ENCODE data around the gene TUBGCP2.

TUBGCP2 gene

DNA sequence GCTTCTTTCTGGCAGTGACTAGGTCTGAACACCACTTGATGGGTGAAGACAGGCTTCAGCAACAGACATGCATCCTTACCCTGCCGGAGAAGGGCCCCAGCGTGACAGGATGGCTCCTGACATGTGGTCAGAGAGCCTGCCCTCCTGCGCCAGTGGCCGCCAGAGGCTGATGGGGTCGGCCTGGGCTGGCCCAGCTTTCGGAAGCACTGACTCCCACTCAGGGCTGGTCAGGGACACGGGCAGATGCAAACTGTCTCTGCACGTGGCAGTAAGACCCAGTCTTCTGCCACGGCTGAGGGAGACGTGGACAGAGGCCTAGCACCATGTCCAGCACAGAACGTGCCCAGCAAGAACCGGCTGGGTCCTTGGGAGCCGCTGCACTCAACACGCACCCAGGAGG is 10.2 kb downstream of the TUBGCP2 start:
- no peak for DNase-seq

DNA sequence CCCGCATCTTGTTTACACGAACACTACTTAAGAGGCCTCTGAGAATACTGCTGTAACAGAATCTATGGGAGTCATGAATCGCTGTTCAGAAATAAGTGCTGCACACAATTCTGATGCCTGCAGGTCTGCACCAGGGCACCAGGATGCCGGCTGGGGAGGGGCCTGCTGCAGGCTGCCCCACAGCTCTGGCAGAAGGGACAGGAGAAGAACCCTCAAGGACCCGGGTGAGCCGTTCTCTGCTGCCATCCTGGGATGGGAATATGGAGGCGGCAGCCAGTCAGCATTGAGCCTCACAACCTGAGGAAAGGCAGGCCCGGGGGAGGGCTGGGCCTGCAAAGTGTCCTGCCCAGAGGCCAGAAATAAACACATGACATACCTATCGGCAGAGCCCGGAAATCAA is 11.2 kb downstream of the TUBGCP2 start:
- DNase-seq = no peak

DNA sequence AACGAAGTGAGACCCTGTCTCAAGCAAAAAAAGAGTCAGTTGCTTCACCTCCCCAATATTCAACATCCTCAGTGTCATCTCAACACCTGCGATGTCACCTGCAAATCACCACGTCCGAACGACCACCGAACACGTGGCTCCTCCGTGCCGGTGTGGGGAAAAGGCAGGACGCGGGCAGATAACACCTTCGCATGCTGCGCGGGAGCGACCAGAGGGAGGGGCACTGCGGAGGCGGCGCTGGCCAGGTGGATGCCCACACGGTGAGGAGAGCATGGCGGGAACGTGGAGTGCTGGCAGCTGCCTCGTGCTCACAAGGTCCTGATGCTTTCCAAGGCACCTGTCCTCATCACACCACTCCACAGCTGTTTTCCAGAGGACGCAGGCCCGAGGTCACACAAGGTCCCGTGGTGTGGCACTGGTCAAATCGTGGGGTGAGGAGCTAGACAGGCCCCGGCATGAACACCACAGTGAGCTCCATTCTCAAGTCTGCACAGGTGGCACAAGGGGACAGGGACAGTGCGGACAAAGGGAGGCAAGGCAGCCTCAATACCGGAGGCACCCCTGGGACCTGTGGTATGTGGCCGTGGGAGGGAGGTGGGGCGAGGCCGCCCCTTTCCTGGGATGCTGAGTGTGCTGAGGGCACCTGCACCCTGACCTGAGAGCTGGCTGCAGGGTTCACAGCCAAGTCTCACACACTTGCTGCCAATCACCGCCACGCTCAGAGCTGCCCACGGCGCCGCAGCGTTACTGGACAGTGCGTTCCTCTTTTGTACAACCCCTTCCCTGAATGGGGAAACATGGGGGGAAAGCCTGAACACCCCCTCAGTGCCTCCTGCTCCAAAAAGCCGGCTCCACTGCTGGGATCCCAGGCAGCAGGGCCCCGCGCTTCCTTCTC is 13.0 kb downstream of the TUBGCP2 start:
- peak; percentile 10 to 44 for DNase-seq

DNA sequence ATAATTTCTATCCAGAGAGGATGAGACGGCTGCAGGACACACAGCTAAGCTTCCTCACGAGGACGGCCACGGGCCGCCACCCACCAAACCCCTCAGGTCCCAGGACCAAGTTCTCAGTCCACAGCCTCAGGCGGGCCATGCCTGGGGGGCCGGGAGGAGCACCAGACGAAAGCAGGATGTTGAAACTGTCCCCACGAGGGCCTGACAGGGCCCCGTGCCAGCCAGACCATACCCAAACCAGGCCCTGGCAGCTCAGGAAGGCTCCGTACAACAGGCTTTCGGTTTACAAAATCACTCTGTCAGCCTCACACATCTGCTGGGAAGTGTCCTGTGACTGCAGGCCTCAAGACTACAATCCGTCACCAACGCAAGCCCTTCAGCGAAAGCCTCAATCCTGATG is 14.5 kb downstream of the TUBGCP2 start:
- DNase-seq = peak; percentile 51 to 85

DNA sequence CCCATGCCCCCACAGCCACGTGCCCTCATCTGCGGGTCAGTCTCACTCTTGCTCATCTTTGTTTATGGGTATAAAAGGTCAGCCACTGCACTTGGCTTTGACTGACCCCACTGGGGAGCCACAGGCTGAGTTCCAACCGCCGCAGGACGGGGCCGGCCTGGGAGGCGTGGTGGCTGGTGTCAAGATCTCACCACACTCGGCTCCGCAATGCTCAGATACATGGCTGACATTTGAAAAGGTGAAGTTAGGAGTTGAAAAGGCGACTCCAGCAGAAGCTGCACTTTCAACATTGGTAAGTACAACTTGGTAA is 14.9 kb downstream of the TUBGCP2 start:
- DNase-seq = no peak

DNA sequence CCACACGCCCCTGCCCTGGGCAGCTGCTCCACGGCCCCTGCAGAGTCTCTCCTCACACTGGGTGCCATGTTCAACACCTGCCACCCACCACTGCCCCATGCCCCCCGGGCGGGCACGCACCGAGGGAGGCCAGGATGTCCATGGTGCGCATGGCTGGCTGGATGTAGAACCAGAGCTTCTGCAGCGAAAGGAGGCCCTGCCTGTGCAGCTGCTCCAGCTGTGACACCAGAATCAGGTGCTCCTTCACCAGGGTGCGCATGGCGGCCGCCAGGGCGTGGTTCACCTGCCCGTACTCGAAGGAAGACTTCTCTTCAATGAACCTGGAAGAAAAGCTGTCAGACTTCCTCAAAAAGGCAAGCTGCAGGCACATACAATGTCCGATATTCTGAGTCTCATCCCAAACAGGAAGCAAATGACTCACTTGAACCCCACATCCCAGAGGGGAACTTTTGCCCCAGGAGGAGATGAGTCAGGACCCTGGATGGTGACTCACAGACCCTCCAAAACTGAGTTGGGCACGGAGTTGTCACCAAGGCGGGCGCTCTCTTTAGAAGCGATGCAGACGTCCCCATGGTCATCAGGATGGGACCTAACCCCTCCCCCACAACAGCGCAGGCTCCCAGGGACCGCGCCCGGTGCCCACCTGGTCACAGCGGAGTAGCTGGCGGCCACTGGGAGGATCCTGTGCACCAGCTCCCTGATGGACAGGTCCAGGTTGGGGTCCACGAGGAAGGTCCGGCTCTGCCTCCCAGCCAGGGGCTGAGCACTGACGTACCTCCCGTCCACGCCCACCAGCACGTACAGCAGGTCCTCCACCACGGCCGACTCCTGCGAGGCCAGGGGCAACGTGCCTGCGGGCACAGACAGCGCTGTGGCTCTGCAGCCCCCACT is 15.5 kb downstream of the TUBGCP2 start:
- peak; percentile 90 to 94 for DNase-seq

DNA sequence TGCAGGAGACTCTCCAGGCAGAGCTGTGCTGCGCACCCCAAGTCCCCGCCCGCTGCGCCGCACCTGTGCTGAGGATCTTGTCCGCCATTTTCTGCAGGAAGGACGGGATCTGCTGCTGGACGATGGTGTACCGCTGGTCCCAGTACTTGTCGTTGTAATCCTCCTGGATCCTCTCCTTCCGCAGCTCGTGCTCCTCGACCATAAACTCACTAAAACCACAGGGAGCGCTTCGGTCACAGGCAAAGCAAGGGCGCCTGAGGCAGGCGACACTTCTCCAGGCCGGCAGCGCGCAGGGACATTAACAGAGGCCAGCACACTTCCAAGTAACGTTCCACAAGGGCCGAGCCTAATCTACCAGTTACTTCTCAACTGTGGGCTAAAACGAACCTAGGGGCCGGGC is 18.9 kb downstream of the TUBGCP2 start:
- no peak for DNase-seq

DNA sequence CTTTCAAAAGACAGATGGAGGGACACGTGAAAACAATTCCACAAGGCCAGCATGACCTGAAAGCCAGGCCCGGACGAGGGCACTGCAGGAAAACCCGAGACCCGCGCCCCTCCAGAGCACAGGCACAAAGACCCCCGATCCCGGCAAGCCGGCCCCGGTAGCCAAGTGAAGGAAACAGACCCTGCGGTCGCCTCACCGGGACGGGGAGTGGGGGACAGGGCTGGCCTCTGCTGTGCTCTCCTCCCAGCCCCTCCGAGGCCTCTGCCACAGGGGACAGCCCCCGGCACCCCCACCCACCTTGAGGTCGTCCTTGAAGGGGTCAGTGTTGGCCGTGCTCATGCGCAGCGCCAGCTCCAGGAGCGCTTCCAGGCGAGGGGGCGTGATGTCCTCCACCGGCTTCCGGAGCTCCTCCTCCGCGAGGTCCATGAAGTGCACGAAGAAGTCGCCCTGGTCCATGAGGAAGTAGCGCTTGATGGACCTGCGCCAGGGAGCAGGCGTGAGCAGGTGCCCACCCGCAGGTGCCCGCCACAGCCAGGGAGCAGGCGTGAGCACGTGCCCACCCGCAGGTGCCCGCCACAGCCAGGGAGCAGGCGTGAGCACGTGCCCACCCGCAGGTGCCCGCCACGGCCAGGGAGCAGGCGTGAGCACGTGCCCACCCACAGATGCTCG is 20.7 kb downstream of the TUBGCP2 start:
- DNase-seq = no peak

DNA sequence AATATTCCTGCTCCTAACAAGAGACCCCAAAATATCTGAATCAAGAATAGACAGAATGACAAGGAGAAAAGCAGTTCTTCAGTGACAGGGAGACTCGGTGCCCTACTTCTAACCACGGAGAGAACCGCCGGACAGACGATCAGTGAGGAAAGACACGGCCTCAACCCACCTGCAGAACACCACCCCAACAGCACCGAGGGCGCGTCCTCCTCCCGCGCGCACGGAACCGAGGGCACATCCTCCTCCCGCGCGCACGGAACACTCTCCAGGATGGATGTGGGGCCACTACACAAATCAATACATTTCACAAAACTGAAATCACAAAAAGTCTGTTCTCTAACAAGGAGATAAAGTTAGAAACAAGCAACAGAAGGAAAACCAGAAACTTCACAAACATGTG is 22.3 kb downstream of the TUBGCP2 start:
- DNase-seq = no peak

DNA sequence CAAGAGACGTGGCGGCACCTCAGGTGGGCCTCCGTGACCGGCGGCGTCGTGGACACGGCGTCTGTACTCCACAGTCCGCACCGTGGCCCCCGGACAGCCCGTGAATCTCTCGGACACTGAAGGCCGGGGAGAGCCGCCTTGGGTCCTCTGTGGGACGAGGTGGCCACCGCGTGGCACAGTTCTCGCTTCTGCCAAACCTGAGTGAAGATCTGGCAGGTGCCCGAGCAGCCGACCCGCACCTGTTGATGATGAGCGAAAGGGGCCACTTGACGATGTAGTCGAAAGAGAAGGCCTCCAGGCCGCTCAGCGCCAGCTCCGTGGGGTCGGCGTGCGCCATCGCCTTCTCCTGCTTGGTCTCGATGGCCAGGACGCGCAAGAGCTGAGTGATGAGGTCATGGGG is 23.5 kb downstream of the TUBGCP2 start:
- DNase-seq = no peak

DNA sequence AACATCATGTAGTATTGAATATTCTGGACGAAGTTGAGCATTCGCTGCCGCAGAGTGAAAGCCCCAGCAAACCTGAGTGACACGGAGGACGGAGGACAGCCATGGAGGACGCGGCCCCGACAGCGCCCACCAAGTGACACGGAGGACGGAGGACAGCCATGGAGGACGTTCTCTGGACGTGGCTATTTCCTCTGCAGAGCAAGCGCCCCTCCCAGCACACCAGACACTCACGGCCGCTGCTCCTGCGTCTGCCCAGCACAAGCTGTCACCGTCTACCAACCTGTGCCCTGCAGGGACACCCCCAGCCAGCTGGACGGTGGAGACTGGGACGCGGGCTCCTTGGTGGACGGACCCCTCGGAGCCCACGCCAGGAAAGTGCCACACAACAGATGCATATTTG is 24.7 kb downstream of the TUBGCP2 start:
- DNase-seq = no peak

DNA sequence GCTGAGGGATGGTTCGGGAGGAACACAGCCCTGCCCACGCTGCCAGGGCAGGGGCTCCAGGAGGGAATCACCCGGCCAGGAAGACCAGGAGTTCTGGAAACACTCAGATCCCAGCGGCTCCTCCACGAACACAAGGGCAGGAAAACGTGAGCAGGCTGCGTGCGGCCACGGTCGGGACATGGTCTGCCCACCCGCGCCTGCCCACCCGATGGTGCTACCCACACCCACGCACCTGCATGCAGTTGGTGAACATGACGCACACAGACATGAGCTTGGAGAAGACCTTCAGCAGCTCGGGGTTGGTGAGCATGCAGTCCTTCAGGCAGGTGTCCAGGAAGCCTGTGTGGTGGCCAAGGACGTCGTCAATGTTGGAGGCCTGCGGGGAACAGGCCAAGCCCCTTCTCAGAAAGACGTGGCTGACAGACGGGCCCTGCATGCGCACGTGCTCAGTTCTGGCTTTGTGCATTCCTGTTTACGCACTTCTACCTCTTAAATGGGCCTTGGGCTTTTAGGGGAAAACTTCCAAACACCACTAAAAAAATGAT is 25.8 kb downstream of the TUBGCP2 start:
- DNase-seq = no peak

DNA sequence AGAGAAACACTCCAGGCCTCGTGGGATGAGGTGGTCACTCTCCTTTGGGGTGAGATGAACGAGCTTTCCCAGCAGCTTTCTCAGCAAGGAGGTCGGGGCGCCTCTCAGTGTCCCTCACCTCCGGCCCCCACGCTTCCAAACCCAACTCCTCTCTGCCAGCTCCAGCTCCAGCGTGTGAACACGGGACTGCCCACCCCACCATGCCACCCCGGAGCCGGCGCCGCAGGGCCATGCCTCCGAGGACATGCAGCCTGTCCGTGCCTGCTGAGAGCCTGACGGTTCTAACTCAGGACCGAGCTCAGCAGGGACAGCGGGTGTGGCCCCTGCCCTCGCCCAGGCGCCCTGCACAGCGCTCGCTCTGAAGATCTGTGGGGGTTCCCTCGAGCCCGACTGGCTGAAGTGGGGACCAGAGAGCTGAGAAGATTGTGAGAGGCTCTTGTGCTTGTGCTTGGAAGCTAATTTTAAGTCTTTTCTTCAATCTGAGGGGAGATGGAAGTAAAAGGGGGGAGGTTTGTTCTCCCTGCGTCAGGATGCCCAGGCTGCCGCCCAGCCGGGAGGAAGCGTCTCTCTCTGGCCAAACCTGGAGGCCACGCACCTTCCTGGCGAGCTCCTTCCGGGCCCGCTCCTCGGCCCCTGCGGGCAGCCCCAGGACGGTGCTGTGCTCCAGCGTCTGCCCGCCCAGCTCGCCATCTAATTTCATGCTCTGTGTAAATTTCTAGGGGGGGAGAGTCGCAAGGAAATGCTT is 26.9 kb downstream of the TUBGCP2 start:
- no peak for DNase-seq

DNA sequence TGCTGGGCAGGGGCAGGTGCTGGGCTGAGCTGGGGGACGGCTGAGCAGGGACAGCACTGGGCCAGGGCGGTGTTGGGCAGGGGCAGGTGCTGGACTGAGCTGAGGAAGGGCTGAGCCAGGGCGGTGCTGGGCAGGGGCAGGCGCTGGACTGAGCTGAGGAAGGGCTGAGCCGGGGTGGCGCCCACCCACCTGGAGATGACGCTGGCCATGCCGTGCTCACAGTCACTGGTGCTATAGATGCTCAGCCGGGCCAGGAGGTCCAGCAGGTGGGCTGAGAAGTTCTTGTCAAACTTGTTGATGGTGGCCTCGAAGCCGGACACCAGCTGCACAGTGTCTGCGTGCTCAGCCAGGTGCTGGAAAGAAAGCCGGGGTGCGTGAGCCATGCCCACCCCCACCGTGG is 27.6 kb downstream of the TUBGCP2 start:
- no peak for DNase-seq

DNA sequence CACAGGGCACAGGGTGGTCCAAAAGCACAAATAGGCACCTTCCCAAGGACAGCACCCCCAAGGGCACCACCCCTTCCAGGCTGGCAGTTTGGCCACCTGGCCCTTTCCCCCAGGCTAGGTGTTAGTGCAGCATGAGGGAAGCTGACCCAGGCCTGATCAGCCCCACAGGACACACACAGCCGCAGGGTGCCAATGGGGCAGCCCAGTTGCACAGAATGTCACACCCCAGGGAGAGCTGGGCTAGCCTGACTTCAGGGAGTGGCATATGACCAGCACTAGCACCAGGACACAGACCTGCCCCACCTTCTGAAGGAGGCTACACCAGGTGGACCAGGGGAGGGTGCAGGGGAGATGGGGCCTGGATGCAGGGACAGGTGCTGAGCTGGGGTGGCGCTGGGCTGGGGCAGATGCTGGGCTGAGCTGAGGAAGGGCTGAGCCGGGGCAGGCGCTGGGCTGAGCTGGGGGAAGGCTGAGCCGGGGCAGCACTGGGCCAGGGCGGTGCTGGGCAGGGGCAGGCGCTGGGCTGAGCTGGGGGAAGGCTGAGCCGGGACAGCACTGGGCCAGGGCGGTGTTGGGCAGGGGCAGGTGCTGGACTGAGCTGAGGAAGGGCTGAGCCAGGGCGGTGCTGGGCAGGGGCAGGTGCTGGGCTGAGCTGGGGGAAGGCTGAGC is 28.1 kb downstream of the TUBGCP2 start:
- DNase-seq = no peak

DNA sequence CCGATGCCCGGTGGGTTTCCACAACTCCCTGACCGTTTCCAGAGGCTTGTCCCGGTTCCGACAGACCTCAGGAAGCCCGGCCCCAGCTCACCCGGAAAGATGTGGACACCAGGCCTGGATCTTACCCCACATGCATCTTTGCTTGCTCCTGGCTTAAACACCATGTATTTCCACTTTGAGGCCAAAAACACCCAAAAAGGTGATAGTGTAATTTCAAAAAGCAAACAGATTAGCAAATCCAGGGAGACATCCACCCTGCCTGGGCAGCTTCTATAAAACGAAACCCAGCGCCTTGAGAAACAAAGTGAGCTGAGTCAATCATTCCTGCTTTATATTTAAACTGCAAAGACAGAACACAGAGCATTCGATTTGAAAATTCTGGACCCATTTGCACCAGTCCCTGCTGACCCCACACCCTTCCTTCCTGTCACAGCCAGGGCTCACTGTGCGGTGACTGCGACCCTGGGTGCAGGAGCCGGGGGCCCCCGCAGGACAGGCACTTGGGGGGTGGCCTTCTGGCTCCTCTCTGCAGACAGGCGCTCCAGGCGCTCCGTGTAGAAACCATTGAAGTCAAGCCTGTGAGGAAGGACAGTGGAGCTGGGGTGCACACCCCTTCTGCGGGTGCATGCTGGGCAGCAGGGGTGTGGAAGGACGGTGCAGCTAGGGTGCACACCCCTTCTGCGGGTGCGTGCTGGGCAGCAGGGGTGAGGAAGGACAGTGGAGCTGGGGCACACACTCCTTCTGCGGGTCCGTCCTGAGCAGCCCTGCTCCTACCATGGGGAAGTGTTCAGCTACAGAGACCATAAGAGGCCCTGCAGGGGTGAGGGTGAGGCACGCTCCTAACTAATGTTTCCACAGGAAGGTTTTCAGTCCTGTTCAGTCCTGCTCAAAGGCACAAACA is 29.1 kb downstream of the TUBGCP2 start:
- peak in 1 of 2 donors; percentile 33 for DNase-seq

DNA sequence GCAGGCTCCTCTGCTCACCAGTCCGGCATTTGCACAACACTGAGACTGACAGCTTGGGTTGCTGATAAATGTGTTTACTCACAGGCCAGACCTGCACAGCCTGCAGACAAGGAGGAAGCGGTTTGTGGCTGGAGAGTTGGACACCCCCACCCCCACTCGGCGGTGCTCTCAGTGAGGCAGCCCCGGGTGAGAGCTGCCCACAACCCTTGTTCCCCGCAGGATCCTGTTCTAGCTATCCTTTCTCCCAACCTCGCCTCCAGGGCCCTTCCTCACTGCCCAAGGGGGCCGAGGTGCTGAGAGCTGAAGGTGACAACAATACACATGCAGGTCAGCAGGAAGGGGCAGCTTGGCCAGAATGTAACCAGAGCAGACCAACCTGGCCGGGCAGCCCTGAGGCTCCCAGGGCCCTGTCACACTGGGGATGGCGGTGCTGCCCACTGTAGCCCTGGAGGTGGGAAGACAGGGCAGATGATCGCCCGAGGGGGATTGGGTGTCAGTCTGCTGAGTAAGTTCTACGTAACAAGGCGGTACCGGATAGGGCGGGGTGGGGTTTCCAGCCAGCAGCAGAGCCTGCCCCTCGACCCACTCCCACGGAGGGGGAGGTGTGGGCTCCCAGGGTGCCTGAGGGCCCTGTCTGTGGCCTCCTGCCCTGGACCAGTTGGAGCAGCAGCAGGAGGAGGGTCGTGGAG is 30.0 kb downstream of the TUBGCP2 start:
- DNase-seq = peak; percentile 59 to 71

DNA sequence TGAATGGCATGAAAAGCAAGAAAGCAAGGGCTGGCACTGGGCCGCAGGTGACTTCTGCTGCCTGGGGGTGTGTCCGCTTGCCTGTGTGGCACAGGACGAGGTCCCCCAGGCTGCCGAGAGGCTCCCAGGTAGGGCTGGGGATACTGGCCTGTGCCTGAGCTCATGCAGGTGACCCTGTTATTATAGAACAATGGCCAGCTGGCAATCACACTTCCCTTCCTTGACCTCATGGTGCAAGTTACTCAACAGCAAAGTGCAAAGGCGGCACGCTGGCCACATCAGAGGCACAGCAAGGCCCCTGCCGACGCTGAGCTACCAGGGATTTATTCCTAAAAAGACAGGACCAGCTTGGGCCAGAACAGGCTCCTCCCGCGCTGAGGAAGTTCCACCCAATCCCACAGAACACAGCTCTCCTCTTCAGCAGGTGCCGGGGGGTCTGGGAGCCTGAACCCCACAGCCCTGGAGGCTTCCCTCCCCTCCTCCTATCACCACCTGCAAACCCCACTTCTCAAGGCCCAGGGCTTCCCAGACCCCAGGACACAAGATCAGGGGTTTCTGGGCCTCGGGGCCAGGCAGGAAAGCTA is 30.6 kb downstream of the TUBGCP2 start:
- DNase-seq = peak; percentile 24 to 43

DNA sequence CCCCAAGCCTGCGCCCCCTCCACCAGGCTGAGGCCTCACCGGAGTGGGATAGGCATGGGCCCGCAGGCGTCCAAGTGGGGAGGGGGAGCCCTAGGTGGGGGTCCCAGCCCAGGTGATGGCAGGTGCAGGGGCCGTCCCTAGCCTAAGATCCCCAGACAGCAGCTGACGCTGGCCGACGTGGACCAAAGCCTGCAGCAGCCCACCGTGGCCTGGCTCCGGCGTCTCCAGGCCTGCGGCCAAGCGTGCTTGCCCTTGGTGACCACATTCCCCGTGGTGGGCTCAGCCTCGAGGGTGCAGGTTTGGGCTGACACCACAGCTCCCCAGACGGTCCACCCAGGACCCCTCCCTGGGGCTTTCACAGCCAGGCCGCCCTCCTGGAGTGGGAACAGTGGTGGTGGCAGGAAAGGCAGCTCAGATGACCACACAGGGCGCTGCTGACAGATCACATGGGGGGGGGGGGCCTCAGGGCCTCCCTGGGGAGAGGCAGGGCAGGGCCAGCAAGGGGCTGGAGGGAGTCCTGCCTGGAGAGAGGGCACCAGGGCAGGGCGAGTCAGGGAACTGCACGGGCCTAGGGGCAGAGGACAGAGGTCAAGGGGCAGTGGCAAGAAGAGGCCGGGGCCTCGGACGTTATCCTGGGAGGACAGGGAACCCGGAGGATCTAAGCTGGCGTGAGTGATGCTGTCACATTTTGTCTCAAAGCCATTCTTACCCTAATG is 31.2 kb downstream of the TUBGCP2 start:
- no peak for DNase-seq
